HepG2 (cell line): Measurements from ENCODE around the gene PNPLA3. TPM values are rescaled to one million over a fixed set of nuclear protein-coding genes. Genes with fewer than 3 reads are reported as not detected.

Experiments used
- EEA1 ChIP-seq: sonication (generic); formaldehyde crosslinking; IDR thresholded peaks from 2 replicates; pipeline ENCODE4 v1.5.1; 2020; ENCODE audit warnings: mild to moderate bottlenecking, missing genetic modification reagents, borderline replicate concordance
- EED ChIP-seq: sonication (generic); formaldehyde crosslinking; IDR thresholded peaks from 2 replicates; pipeline ENCODE4 v1.5.0; 2020; ENCODE audit warnings: mild to moderate bottlenecking, missing genetic modification reagents
- GATAD1 ChIP-seq: IDR thresholded peaks from 2 replicates; pipeline ENCODE4 v1.6.1; 2016; ENCODE audit warnings: missing genetic modification reagents, missing compliant biosample characterization
- PAX8 ChIP-seq: sonication (generic); formaldehyde crosslinking; IDR thresholded peaks from 2 replicates; pipeline ENCODE4 v1.8.0; 2022; ENCODE audit warnings: mild to moderate bottlenecking, missing genetic modification reagents, borderline replicate concordance
- PHF21A ChIP-seq: sonication (generic); formaldehyde crosslinking; IDR thresholded peaks from 2 replicates; pipeline ENCODE4 v1.5.0; 2020; ENCODE audit warnings: mild to moderate bottlenecking, missing genetic modification reagents
- ZNF180 ChIP-seq: sonication (generic); formaldehyde crosslinking; IDR thresholded peaks from 2 replicates; pipeline ENCODE4 v1.4.0; 2020; ENCODE audit warnings: low read depth, missing genetic modification reagents, borderline replicate concordance
- ZNF205 ChIP-seq: IDR thresholded peaks from 2 replicates; pipeline ENCODE4 v1.6.1; 2018; ENCODE audit warnings: missing biosample characterization, missing genetic modification reagents
- ZNF75D ChIP-seq: sonication (generic); formaldehyde crosslinking; IDR thresholded peaks from 2 replicates; pipeline ENCODE4 v1.8.1; 2023; ENCODE audit warnings: missing genetic modification reagents, mild to moderate bottlenecking, borderline replicate concordance
- polyA plus RNA-seq, 8 experiments: library from polyadenylated mRNA; depleted of rRNA in 3 of 8; stranded (reverse) in 7 of 8; unstranded in 1 of 8; fragments of >200 nt; fragmentation: Illumina TruSeq in 4 of 8; extraction: Trizol in 4 of 8; gene quantifications; 2 replicates each; pipeline versions ENCODE4 v1.2.1 to v1.2.3, GENCODE V29; 2011 to 2016; ENCODE audit warnings: low read depth in 4 of 8, missing spikeins in 1 of 8, mixed read lengths in 1 of 8; ENCODE audit not compliant: insufficient read depth in 1 of 8
- total RNA-seq, 5 experiments: library from RNA; depleted of rRNA; stranded (reverse); fragments of >200 nt; fragmentation: Illumina TruSeq; extraction: Trizol; gene quantifications; 2 replicates each; pipeline ENCODE4 v1.2.3, GENCODE V29; 2016; ENCODE audit warnings: low read depth in 1 of 5
- TF ChIP-seq, protein P1 (sequence below): IDR thresholded peaks from 2 replicates; pipeline ENCODE4 v1.4.0; 2020; ENCODE audit warnings: mild to moderate bottlenecking, missing genetic modification reagents
- TF ChIP-seq, protein P2 (sequence below): sonication (generic); formaldehyde crosslinking; IDR thresholded peaks from one replicate; pipeline ENCODE4 v1.5.1; 2020; ENCODE audit warnings: mild to moderate bottlenecking, missing genetic modification reagents; ENCODE audit errors: not compliant biosample characterization
- TF ChIP-seq, protein P3 (sequence below): sonication (generic); formaldehyde crosslinking; IDR thresholded peaks from 2 replicates; pipeline ENCODE4 v1.4.0; 2020; ENCODE audit warnings: missing genetic modification reagents
- TF ChIP-seq, protein P4 (sequence below): sonication (generic); formaldehyde crosslinking; IDR thresholded peaks from 2 replicates; pipeline ENCODE4 v1.8.1; 2023; ENCODE audit warnings: mild to moderate bottlenecking, missing genetic modification reagents

PNPLA3 gene
- total and polyA plus RNA-seq, 2 of the 13 experiments (the other 11 are each of a cell fraction or from before 2014, with no cell fraction given), result 16.9 to 19.8 TPM

DNA sequence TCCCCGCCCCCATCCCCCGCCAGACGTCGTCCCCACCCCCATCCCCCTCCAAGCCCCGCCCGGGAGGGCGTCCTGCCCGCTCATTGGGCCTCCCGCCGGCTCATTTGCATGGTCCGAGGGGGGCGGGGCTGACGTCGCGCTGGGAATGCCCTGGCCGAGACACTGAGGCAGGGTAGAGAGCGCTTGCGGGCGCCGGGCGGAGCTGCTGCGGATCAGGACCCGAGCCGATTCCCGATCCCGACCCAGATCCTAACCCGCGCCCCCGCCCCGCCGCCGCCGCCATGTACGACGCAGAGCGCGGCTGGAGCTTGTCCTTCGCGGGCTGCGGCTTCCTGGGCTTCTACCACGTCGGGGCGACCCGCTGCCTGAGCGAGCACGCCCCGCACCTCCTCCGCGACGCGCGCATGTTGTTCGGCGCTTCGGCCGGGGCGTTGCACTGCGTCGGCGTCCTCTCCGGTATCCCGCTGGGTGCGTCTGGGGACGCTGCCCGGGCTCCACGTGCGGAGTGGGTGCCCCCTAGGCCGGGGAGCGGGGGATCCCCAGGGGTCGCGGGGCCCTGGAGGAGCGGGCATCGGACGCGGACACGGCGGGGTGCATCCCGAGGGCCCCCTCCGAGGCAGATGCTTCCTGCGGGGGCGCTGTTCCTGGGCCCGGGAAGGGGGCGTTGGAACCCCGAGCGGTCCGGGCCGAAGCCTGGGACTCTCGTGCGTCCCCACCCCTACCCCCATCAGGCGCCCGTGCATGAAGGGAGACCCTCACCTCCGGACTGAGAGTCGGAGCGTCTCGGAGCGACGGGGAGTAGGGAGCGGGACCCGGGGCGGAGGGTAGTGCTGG lies at the start of gene PNPLA3 (continued):
- TF ChIP-seq, protein P1, sequence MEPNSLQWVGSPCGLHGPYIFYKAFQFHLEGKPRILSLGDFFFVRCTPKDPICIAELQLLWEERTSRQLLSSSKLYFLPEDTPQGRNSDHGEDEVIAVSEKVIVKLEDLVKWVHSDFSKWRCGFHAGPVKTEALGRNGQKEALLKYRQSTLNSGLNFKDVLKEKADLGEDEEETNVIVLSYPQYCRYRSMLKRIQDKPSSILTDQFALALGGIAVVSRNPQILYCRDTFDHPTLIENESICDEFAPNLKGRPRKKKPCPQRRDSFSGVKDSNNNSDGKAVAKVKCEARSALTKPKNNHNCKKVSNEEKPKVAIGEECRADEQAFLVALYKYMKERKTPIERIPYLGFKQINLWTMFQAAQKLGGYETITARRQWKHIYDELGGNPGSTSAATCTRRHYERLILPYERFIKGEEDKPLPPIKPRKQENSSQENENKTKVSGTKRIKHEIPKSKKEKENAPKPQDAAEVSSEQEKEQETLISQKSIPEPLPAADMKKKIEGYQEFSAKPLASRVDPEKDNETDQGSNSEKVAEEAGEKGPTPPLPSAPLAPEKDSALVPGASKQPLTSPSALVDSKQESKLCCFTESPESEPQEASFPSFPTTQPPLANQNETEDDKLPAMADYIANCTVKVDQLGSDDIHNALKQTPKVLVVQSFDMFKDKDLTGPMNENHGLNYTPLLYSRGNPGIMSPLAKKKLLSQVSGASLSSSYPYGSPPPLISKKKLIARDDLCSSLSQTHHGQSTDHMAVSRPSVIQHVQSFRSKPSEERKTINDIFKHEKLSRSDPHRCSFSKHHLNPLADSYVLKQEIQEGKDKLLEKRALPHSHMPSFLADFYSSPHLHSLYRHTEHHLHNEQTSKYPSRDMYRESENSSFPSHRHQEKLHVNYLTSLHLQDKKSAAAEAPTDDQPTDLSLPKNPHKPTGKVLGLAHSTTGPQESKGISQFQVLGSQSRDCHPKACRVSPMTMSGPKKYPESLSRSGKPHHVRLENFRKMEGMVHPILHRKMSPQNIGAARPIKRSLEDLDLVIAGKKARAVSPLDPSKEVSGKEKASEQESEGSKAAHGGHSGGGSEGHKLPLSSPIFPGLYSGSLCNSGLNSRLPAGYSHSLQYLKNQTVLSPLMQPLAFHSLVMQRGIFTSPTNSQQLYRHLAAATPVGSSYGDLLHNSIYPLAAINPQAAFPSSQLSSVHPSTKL (CRISPR knock-in tag), result peak; percentile 29; the same call in 1 of the 2 replicates
- TF ChIP-seq ZNF180 (CRISPR knock-in tag) (no peak), ZNF75D (no peak), GATAD1 (CRISPR knock-in tag) (peak; percentile 28; the same call in 1 of the 2 replicates), PAX8 (peak; percentile 61; the same call in 1 of the 2 replicates), EED (CRISPR knock-in tag) (0 out of 2 replicates have a peak, but pooled peaks have one; percentile 31), ZNF205 (CRISPR knock-in tag) (0 out of 2 replicates have a peak, but pooled peaks have one; percentile 20), EEA1 (CRISPR knock-in tag) (peak; percentile 48; the same call in 1 of the 2 replicates), PHF21A (CRISPR knock-in tag) (peak; percentile 49; the same call in 1 of the 2 replicates)
- TF ChIP-seq, protein P2, sequence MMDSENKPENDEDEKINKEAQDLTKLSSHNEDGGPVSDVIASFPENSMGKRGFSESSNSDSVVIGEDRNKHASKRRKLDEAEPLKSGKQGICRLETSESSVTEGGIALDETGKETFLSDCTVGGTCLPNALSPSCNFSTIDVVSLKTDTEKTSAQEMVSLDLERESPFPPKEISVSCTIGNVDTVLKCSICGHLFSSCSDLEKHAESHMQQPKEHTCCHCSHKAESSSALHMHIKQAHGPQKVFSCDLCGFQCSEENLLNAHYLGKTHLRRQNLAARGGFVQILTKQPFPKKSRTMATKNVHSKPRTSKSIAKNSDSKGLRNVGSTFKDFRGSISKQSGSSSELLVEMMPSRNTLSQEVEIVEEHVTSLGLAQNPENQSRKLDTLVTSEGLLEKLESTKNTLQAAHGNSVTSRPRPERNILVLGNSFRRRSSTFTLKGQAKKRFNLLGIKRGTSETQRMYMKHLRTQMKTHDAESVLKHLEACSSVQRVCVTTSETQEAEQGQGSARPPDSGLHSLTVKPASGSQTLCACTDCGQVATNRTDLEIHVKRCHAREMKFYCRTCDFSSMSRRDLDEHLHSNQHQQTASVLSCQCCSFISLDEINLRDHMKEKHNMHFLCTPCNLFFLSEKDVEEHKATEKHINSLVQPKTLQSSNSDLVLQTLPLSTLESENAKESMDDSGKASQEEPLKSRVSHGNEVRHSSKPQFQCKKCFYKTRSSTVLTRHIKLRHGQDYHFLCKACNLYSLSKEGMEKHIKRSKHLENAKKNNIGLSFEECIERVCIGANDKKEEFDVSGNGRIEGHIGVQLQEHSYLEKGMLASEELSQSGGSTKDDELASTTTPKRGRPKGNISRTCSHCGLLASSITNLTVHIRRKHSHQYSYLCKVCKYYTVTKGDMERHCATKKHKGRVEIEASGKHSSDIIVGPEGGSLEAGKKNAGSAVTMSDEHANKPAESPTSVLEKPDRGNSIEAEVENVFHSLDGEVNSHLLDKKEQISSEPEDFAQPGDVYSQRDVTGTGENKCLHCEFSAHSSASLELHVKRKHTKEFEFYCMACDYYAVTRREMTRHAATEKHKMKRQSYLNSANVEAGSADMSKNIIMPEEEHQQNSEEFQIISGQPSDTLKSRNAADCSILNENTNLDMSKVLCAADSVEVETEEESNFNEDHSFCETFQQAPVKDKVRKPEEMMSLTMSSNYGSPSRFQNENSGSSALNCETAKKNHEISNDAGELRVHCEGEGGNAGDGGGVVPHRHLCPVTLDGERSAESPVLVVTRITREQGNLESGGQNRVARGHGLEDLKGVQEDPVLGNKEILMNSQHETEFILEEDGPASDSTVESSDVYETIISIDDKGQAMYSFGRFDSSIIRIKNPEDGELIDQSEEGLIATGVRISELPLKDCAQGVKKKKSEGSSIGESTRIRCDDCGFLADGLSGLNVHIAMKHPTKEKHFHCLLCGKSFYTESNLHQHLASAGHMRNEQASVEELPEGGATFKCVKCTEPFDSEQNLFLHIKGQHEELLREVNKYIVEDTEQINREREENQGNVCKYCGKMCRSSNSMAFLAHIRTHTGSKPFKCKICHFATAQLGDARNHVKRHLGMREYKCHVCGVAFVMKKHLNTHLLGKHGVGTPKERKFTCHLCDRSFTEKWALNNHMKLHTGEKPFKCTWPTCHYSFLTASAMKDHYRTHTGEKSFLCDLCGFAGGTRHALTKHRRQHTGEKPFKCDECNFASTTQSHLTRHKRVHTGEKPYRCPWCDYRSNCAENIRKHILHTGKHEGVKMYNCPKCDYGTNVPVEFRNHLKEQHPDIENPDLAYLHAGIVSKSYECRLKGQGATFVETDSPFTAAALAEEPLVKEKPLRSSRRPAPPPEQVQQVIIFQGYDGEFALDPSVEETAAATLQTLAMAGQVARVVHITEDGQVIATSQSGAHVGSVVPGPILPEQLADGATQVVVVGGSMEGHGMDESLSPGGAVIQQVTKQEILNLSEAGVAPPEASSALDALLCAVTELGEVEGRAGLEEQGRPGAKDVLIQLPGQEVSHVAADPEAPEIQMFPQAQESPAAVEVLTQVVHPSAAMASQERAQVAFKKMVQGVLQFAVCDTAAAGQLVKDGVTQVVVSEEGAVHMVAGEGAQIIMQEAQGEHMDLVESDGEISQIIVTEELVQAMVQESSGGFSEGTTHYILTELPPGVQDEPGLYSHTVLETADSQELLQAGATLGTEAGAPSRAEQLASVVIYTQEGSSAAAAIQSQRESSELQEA (CRISPR knock-in tag), result peak; percentile 77
- TF ChIP-seq, protein P3, sequence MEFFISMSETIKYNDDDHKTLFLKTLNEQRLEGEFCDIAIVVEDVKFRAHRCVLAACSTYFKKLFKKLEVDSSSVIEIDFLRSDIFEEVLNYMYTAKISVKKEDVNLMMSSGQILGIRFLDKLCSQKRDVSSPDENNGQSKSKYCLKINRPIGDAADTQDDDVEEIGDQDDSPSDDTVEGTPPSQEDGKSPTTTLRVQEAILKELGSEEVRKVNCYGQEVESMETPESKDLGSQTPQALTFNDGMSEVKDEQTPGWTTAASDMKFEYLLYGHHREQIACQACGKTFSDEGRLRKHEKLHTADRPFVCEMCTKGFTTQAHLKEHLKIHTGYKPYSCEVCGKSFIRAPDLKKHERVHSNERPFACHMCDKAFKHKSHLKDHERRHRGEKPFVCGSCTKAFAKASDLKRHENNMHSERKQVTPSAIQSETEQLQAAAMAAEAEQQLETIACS, result peak; percentile 51; the same call in 1 of the 2 replicates
- TF ChIP-seq, protein P4, sequence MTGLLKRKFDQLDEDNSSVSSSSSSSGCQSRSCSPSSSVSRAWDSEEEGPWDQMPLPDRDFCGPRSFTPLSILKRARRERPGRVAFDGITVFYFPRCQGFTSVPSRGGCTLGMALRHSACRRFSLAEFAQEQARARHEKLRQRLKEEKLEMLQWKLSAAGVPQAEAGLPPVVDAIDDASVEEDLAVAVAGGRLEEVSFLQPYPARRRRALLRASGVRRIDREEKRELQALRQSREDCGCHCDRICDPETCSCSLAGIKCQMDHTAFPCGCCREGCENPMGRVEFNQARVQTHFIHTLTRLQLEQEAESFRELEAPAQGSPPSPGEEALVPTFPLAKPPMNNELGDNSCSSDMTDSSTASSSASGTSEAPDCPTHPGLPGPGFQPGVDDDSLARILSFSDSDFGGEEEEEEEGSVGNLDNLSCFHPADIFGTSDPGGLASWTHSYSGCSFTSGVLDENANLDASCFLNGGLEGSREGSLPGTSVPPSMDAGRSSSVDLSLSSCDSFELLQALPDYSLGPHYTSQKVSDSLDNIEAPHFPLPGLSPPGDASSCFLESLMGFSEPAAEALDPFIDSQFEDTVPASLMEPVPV (CRISPR knock-in tag), result no peak
